Tibial nerve (tissue), 4 donors: Measurements from ENCODE around the gene COL4A3.

Experiments used
- CTCF ChIP-seq, 5 experiments: fragments of 200-600 bp in 3 of 5; fragments of 450-650 bp in 2 of 5; sonication (generic) in 3 of 5; IDR thresholded peaks; one replicate each; pipeline ENCODE4 v1.5.1; 2016 to 2019; ENCODE audit warnings: antibody characterized with exemption in 5 of 5, mild to moderate bottlenecking in 3 of 5, moderate library complexity in 2 of 5
- EP300 ChIP-seq, 2 donors: sonication (generic); formaldehyde crosslinking; IDR thresholded peaks; one replicate each; pipeline ENCODE4 v1.6.1; 2017; ENCODE audit warnings: antibody characterized with exemption in 2 of 2, mild to moderate bottlenecking in 1 of 2
- POLR2A ChIP-seq, 2 donors: fragments of 450-650 bp; IDR thresholded peaks; one replicate each; pipeline ENCODE4 v1.6.1; 2017; ENCODE audit warnings: antibody characterized with exemption in 2 of 2, mild to moderate bottlenecking in 2 of 2, moderate library complexity in 2 of 2

- TF ChIP-seq CTCF (IDR thresholded peaks at IDR 0.05) (no peak), POLR2A (IDR thresholded peaks at IDR 0.05) (no peak), EP300 (IDR thresholded peaks at IDR 0.05) (no peak)
Measured at GRCh38 chr2:227160164-227160563, 4.3 kb upstream of the COL4A3 start.
